ENCODE data around the gene CTNNA2. TPM values are rescaled to one million over a fixed set of nuclear protein-coding genes. Genes with fewer than 3 reads are reported as not detected.

CTNNA2 gene
- total RNA-seq, 1 experiment from 2014 or later: 5.5 TPM

GRCh38 chr2:80002568-80003157 lies 489.8 kb downstream of the CTNNA2 start:
- no peak overlapping the region for H2BK5ac ChIP-seq (ENCODE audit: insufficient read length, low read length)
- H2AK5ac ChIP-seq (ENCODE audit: insufficient read length, low read length): no peak overlapping the region
- no CpG with 5 or more reads among the region's 6 CpGs for WGBS (ENCODE audit: extremely low coverage, insufficient read length, low lambda C conversion rate)
- H3K14ac ChIP-seq (ENCODE audit: insufficient read depth, low read length): no peak overlapping the region
- H3K9ac ChIP-seq (ENCODE audit: extremely low read depth, insufficient read length, low read length): no peak overlapping the region
- H3K27ac Mint-ChIP-seq: no peak overlapping the region
- H3K79me2 ChIP-seq (ENCODE audit: insufficient read depth, low read length): no peaks in the 10 kb centered on the region
- H4K8ac ChIP-seq (replicated peaks; ENCODE audit: insufficient read length, low read depth, low read length): no peak overlapping the region
- no peak overlapping the region for H3T11ph ChIP-seq (ENCODE audit: low read length)
- no peaks in the 10 kb centered on the region for H4K20me1 ChIP-seq (ENCODE audit: control insufficient read depth, insufficient read depth, insufficient read length)
- no peaks in the 10 kb centered on the region for H3K79me1 ChIP-seq (ENCODE audit: insufficient read depth, low read depth, low read length, poor library complexity, severe bottlenecking)
- H4K91ac ChIP-seq (ENCODE audit: insufficient read length, low read depth, low read length): no peak overlapping the region
- no peak for TF ChIP-seq CTCF (conservative IDR thresholded peaks at IDR 0.05)
- H3K27me3 ChIP-seq (ENCODE audit: insufficient read depth, low read length): peaks cover 8% of the 10 kb centered on the region; the same call in 1 of the 2 replicates
- no peak overlapping the region for H2BK120ac ChIP-seq (ENCODE audit: low read depth, low read length, poor library complexity, severe bottlenecking)
- H3K4me1 Mint-ChIP-seq: peaks cover 4 to 11% of the 10 kb centered on the region in 2 experiments
- H3K27me3 Mint-ChIP-seq (ENCODE audit: low read depth): peaks cover 25% of the 10 kb centered on the region
- H3K4ac ChIP-seq (ENCODE audit: low read depth, low read length): no peak overlapping the region
- no peak overlapping the region for H3K18ac ChIP-seq (ENCODE audit: insufficient read length, low read depth, low read length)
- H4K5ac ChIP-seq (ENCODE audit: insufficient read length, low read depth, low read length): no peak overlapping the region
- no peak for DNase-seq
- H3K56ac ChIP-seq (ENCODE audit: insufficient read length, low read depth, low read length): no peak overlapping the region
- no peaks in the 10 kb centered on the region for H3K9me3 ChIP-seq (ENCODE audit: control insufficient read depth, low read depth, low read length)
- H3K23me2 ChIP-seq (ENCODE audit: insufficient read length, low read depth, low read length, poor library complexity, severe bottlenecking): no peaks in the 10 kb centered on the region
- H2BK15ac ChIP-seq (ENCODE audit: low read depth, low read length): no peak overlapping the region
- H2BK12ac ChIP-seq (ENCODE audit: insufficient read length, low read depth, low read length): no peak overlapping the region
- no peak overlapping the region for H3K4me3 Mint-ChIP-seq
- H3K9me3 Mint-ChIP-seq: no peaks in the 10 kb centered on the region
- H3K23ac ChIP-seq (ENCODE audit: insufficient read length, low read depth, low read length): no peak overlapping the region
- H3K4me1 ChIP-seq (ENCODE audit: insufficient read depth, low read length): peaks cover 1% of the 10 kb centered on the region; the same call in 1 of the 2 replicates
- H2BK20ac ChIP-seq (ENCODE audit: low read depth, low read length, poor library complexity, severe bottlenecking): no peak overlapping the region
- H3K4me2 ChIP-seq (ENCODE audit: insufficient read depth, insufficient read length, low read length): no peak overlapping the region
- no peak overlapping the region for H2AFZ ChIP-seq (ENCODE audit: low read length)
- no peak overlapping the region for H3K27ac ChIP-seq (ENCODE audit: insufficient read length, low read depth, low read length)
- no peaks in the 10 kb centered on the region for H3K36me3 Mint-ChIP-seq (ENCODE audit: insufficient read depth in 1 of 3, low read depth in 3 of 3)

Data from H9 (cell line).